ENCODE results near the gene TMEM154. TPM values are rescaled to one million over a fixed set of nuclear protein-coding genes. Genes with fewer than 3 reads are reported as not detected.

TMEM154 gene
- polyA plus RNA-seq, 1 donor (not counting 4 experiments of a cell fraction or from before 2014, with no cell fraction given) = 106 TPM

- Histone ChIP-seq H3K79me2 (ENCODE audit: control insufficient read depth, insufficient read depth, low read length) (no peaks in the 10 kb centered on the region), H3K4me2 (ENCODE audit: control insufficient read depth, extremely low read depth, insufficient read depth, low read depth, low read length) (peak overlapping the region; percentile 49), H3K27ac (ENCODE audit: control insufficient read depth, insufficient read depth, low read length) (peak overlapping the region; percentile 55), H4K20me1 (ENCODE audit: control insufficient read depth, extremely low read depth, insufficient read depth, low read length) (no peaks in the 10 kb centered on the region), H3K9ac (ENCODE audit: control insufficient read depth, extremely low read depth, insufficient read depth, low read length) (no peak overlapping the region), H3K9me1 (ENCODE audit: control insufficient read depth, extremely low read depth, insufficient read depth, low read length) (no peaks in the 10 kb centered on the region), H3K27me3 (ENCODE audit: control insufficient read depth, extremely low read depth, insufficient read depth, low read length) (no peaks in the 10 kb centered on the region), H2AFZ (ENCODE audit: control insufficient read depth, low read length) (peak overlapping the region; percentile 17), H3K4me1 (ENCODE audit: control insufficient read depth, extremely low read depth, insufficient read depth, low read length) (peaks cover 17% of the 10 kb centered on the region), H3K4me3 (ENCODE audit: control insufficient read depth in 2 of 3, extremely low read depth in 1 of 3, insufficient read depth in 2 of 3, low read depth in 1 of 3, low read length in 3 of 3) (peak overlapping the region in 1 of 3 experiments; percentile 1), H3K9me3 (ENCODE audit: control insufficient read depth, low read depth, low read length) (no peaks in the 10 kb centered on the region), H3K36me3 (ENCODE audit: control insufficient read depth in 2 of 2, extremely low read depth in 1 of 2, insufficient read depth in 2 of 2, low read length in 2 of 2) (no peaks in the 10 kb centered on the region)
- TF ChIP-seq, protein P1, sequence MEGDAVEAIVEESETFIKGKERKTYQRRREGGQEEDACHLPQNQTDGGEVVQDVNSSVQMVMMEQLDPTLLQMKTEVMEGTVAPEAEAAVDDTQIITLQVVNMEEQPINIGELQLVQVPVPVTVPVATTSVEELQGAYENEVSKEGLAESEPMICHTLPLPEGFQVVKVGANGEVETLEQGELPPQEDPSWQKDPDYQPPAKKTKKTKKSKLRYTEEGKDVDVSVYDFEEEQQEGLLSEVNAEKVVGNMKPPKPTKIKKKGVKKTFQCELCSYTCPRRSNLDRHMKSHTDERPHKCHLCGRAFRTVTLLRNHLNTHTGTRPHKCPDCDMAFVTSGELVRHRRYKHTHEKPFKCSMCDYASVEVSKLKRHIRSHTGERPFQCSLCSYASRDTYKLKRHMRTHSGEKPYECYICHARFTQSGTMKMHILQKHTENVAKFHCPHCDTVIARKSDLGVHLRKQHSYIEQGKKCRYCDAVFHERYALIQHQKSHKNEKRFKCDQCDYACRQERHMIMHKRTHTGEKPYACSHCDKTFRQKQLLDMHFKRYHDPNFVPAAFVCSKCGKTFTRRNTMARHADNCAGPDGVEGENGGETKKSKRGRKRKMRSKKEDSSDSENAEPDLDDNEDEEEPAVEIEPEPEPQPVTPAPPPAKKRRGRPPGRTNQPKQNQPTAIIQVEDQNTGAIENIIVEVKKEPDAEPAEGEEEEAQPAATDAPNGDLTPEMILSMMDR (optimal IDR thresholded peaks at IDR 0.05 in 1 of 3, IDR thresholded peaks at IDR 0.05 in 1 of 3, conservative IDR thresholded peaks at IDR 0.05 in 1 of 3; ENCODE audit: extremely low read depth in 1 of 3, insufficient read depth in 2 of 3, low read length in 3 of 3) = no peak
- no peak for TF ChIP-seq EZH2 (IDR thresholded peaks at IDR 0.05; ENCODE audit: low read length)
- dilution Hi-C loops (cut with MboI; ENCODE audit: extremely low pct_ligation_motif_present, low sequenced_read_pairs) = no loop called here
- FAIRE-seq (peak; percentile 88), DNase-seq (ENCODE audit: low read depth, low spot score) (peak; percentile 7)
Measured at GRCh38 chr4:152572417-152573086, 107.2 kb downstream of the TMEM154 start.

DNA sequence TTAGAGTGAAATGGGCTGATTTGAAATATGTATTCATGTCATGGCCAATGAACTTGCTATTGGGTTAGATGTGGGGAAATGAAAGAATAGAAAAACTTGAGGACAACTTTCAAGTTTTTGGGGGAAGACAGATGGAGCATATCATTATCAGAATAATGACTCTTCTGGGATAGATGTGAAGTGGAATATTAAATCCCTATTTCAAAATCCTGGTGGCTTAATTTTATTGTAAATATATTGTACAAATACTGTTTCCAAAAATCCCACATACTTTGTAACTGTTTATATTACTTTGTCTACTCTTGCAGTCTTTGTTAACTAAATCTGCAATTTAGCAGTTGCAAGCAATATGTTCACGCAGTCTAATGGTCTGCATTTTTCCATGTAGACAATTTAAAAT, 108.0 kb downstream of the TMEM154 start:
- Histone ChIP-seq H3K4me3 (ENCODE audit: control insufficient read depth in 2 of 3, extremely low read depth in 1 of 3, insufficient read depth in 2 of 3, low read depth in 1 of 3, low read length in 3 of 3) (no peak overlapping the region), H3K9me1 (ENCODE audit: control insufficient read depth, extremely low read depth, insufficient read depth, low read length) (no peaks in the 10 kb centered on the region), H3K27me3 (ENCODE audit: control insufficient read depth, extremely low read depth, insufficient read depth, low read length) (no peaks in the 10 kb centered on the region), H3K9ac (ENCODE audit: control insufficient read depth, extremely low read depth, insufficient read depth, low read length) (no peak overlapping the region), H3K36me3 (ENCODE audit: control insufficient read depth in 2 of 2, extremely low read depth in 1 of 2, insufficient read depth in 2 of 2, low read length in 2 of 2) (no peaks in the 10 kb centered on the region), H3K79me2 (ENCODE audit: control insufficient read depth, insufficient read depth, low read length) (no peaks in the 10 kb centered on the region), H3K4me1 (ENCODE audit: control insufficient read depth, extremely low read depth, insufficient read depth, low read length) (peaks cover 17% of the 10 kb centered on the region), H3K4me2 (ENCODE audit: control insufficient read depth, extremely low read depth, insufficient read depth, low read depth, low read length) (no peak overlapping the region), H4K20me1 (ENCODE audit: control insufficient read depth, extremely low read depth, insufficient read depth, low read length) (no peaks in the 10 kb centered on the region), H3K27ac (ENCODE audit: control insufficient read depth, insufficient read depth, low read length) (no peak overlapping the region), H3K9me3 (ENCODE audit: control insufficient read depth, low read depth, low read length) (no peaks in the 10 kb centered on the region), H2AFZ (ENCODE audit: control insufficient read depth, low read length) (no peak overlapping the region)
- dilution Hi-C loops (cut with MboI; ENCODE audit: extremely low pct_ligation_motif_present, low sequenced_read_pairs) = no loop called here
- DNase-seq (ENCODE audit: low read depth, low spot score) = no peak
- TF ChIP-seq, protein P1 (optimal IDR thresholded peaks at IDR 0.05 in 1 of 3, IDR thresholded peaks at IDR 0.05 in 1 of 3, conservative IDR thresholded peaks at IDR 0.05 in 1 of 3; ENCODE audit: extremely low read depth in 1 of 3, insufficient read depth in 2 of 3, low read length in 3 of 3) = no peak
- no peak for TF ChIP-seq EZH2 (IDR thresholded peaks at IDR 0.05; ENCODE audit: low read length)
- no peak for FAIRE-seq
